Caco-2 (cell line): ENCODE data around the gene BRF1. TPM values are rescaled to one million over a fixed set of nuclear protein-coding genes. Genes with fewer than 3 reads are reported as not detected.

Source experiments
- BruUV-seq: library from RNA; stranded (reverse); fragments of 400-500 nt; replicated peaks from 2 replicates; lab custom pipeline; 2021; lab: Mats Ljungman, UMichigan
- CTCF ChIA-PET: fragments of 300-600 bp; sonication (Branson Sonifier 250); formaldehyde crosslinking; loops from one replicate; lab custom pipeline; 2022; ENCODE audit warnings: antibody characterized with exemption; lab: Charles Lee
- POLR2A ChIA-PET: fragments of 300-600 bp; sonication (Branson Sonifier 250); formaldehyde crosslinking; loops from one replicate; lab custom pipeline; 2022; ENCODE audit warnings: antibody characterized with exemption; lab: Charles Lee
- DNase-seq, 2 experiments: peaks; one replicate each; pipeline versions ENCODE4 v3.0.0 to v3.0.0-alpha.2; 2020 to 2022
- H3K27me3 ChIP-seq: replicated peaks from 2 replicates; pipeline ENCODE4 v1.6.0; 2011; ENCODE audit warnings: low read length; ENCODE audit not compliant: control insufficient read depth, insufficient read depth
- H3K36me3 ChIP-seq: 2 replicates; pipeline ENCODE4 v1.5.1; 2011; ENCODE audit warnings: low read length; ENCODE audit not compliant: control insufficient read depth, insufficient read depth
- H3K4me1 ChIP-seq: fragments of 250-450 bp; sonication (Bioruptor Pico); 2 replicates; pipeline ENCODE4 v1.5.1; 2020; ENCODE audit warnings: mild to moderate bottlenecking
- H3K4me3 ChIP-seq: 2 replicates; pipeline ENCODE4 v1.5.1; 2011; ENCODE audit warnings: low read depth, mild to moderate bottlenecking, control low read depth, low read length
- H3K9me3 ChIP-seq: fragments of 250-450 bp; sonication (Bioruptor Pico); 2 replicates; pipeline ENCODE4 v1.5.1; 2020; ENCODE audit warnings: mild to moderate bottlenecking, moderate library complexity
- H3K27ac Mint-ChIP-seq: one replicate; pipeline ENCODE4 v1.8.0; 2022; ENCODE audit warnings: mixed read lengths; ENCODE audit not compliant: unreplicated experiment
- H3K27me3 Mint-ChIP-seq: one replicate; pipeline ENCODE4 v1.8.0; 2022; ENCODE audit warnings: mixed read lengths; ENCODE audit not compliant: insufficient read depth, unreplicated experiment
- H3K36me3 Mint-ChIP-seq: one replicate; pipeline ENCODE4 v1.8.0; 2022; ENCODE audit warnings: mild to moderate bottlenecking, mixed read lengths; ENCODE audit not compliant: insufficient read depth, unreplicated experiment
- H3K4me1 Mint-ChIP-seq: one replicate; pipeline ENCODE4 v1.8.0; 2022; ENCODE audit warnings: low read depth, mixed read lengths; ENCODE audit not compliant: unreplicated experiment
- H3K4me3 Mint-ChIP-seq: one replicate; pipeline ENCODE4 v1.8.0; 2022; ENCODE audit warnings: mild to moderate bottlenecking, moderate library complexity, mixed read lengths; ENCODE audit not compliant: unreplicated experiment
- H3K9me3 Mint-ChIP-seq: one replicate; pipeline ENCODE4 v1.8.0; 2022; ENCODE audit warnings: mixed read lengths; ENCODE audit not compliant: unreplicated experiment
- intact Hi-C: fragments of 100-400 bp; cut with micrococcal nuclease; formaldehyde crosslinking; loops from one replicate; pipeline ENCODE4 v1.10.0; 2022; ENCODE audit not compliant: unreplicated experiment
- total RNA-seq: library from RNA; stranded (reverse); gene quantifications from 2 replicates; pipeline ENCODE4 v1.2.3, GENCODE V29; 2022
- TF ChIP-seq, protein P1 (sequence below), 2 experiments: fragments of 200-600 bp in 1 of 2; IDR thresholded peaks; 1 replicate in 1 of 2; 2 replicates in 1 of 2; pipeline versions ENCODE4 v1.5.1 to v1.8.0; 2011 to 2022; ENCODE audit warnings: antibody characterized with exemption in 1 of 2, control low read depth in 1 of 2, inconsistent platforms in 1 of 2, low read depth in 1 of 2, low read length in 1 of 2, mild to moderate bottlenecking in 1 of 2, moderate library complexity in 1 of 2; ENCODE audit not compliant: insufficient read depth in 1 of 2, severe bottlenecking in 1 of 2, unreplicated experiment in 1 of 2

BRF1 gene
- total RNA-seq, 1 experiment from 2014 or later = 43.6 TPM

DNA sequence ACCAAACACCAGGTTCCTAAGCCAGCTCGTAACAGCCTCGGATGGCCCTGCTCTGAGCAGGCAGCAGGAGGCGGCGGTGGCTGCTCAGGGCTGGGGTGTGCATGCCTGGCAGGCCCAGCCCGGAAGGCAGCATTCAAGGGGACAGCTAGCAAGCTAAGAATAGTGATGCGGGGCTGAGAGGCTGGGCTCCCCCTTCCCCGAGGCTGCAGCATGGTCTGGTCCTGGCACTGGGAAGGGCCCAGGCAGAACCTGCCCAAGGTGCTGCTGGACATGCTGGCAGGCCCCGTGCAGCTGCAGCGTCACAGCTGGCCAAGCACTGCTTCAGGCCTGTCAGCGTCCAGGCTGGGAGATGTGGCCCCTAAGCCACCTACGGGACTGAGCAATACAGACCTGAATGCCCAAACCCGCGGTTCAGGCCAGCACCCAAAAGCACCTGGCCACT lies 93.3 kb downstream of the BRF1 start:
- TF ChIP-seq, protein P1, sequence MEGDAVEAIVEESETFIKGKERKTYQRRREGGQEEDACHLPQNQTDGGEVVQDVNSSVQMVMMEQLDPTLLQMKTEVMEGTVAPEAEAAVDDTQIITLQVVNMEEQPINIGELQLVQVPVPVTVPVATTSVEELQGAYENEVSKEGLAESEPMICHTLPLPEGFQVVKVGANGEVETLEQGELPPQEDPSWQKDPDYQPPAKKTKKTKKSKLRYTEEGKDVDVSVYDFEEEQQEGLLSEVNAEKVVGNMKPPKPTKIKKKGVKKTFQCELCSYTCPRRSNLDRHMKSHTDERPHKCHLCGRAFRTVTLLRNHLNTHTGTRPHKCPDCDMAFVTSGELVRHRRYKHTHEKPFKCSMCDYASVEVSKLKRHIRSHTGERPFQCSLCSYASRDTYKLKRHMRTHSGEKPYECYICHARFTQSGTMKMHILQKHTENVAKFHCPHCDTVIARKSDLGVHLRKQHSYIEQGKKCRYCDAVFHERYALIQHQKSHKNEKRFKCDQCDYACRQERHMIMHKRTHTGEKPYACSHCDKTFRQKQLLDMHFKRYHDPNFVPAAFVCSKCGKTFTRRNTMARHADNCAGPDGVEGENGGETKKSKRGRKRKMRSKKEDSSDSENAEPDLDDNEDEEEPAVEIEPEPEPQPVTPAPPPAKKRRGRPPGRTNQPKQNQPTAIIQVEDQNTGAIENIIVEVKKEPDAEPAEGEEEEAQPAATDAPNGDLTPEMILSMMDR (IDR thresholded peaks at IDR 0.05; ENCODE audit: insufficient read depth in 1 of 2, low read depth in 1 of 2, low read length in 1 of 2, severe bottlenecking in 1 of 2, unreplicated experiment in 1 of 2) = no peak
- Mint-ChIP-seq H3K4me3 (no peak overlapping the region), H3K27ac (no peak overlapping the region), H3K4me1 (no peaks in the 10 kb centered on the region), H3K9me3 (no peaks in the 10 kb centered on the region), H3K27me3 (no peaks in the 10 kb centered on the region), H3K36me3 (peaks cover 30% of the 10 kb centered on the region)
- Histone ChIP-seq H3K9me3 (no peaks in the 10 kb centered on the region), H3K27me3 (no peaks in the 10 kb centered on the region), H3K4me1 (0 out of 2 replicates have a peak, but pooled peaks cover 3% of the 10 kb centered on the region), H3K36me3 (0 out of 2 replicates have a peak, but pooled peaks cover 1% of the 10 kb centered on the region), H3K4me3 (no peak overlapping the region)
- no peak for DNase-seq
- intact Hi-C loops = no loop called here
- POLR2A ChIA-PET = interaction anchor here (0.6 kb wide), 1 partner anchor 79 kb away, joined by 5 read pairs; no protein-coding TSS in a partner anchor
- CTCF ChIA-PET = interaction anchor here (0.8 to 1.4 kb wide), 2 partner anchors 127 to 144 kb away, joined by 4 to 6 read pairs; no protein-coding TSS in a partner anchor
- BruUV-seq = no TSS peak

DNA sequence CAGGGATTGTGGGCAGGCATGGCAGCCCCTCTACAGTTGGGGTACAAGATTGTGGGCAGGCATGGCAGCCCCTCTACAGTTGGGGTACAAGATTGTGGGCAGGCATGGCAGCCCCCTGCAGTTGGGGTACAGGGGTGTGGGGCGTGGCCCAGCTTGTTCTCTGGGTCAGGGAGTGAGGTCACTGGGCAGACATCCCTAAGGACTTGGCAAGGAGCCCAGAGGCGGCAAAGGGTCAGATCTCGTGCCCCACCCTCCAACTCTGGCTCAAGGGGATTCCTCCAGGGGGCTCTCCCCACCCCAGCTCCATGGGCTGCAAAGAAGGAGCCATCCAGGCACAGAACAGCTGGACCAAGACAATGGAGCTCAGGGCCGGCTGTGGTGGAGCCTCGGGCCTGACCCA lies 93.9 kb downstream of the BRF1 start:
- ChIA-PET CTCF (interaction anchor here (0.8 to 1.4 kb wide), 2 partner anchors 127 to 145 kb away, joined by 4 to 6 read pairs; no protein-coding TSS in a partner anchor), POLR2A (interaction anchor here (0.6 kb wide), 1 partner anchor 78 kb away, joined by 5 read pairs; no protein-coding TSS in a partner anchor)
- BruUV-seq = no TSS peak
- no peaks in the 10 kb centered on the region for H3K9me3 ChIP-seq
- Mint-ChIP-seq H3K36me3 (peaks cover 36% of the 10 kb centered on the region), H3K27me3 (no peaks in the 10 kb centered on the region), H3K27ac (no peak overlapping the region), H3K9me3 (no peaks in the 10 kb centered on the region), H3K4me3 (no peak overlapping the region), H3K4me1 (no peaks in the 10 kb centered on the region)
- TF ChIP-seq, protein P1 (IDR thresholded peaks at IDR 0.05; ENCODE audit: insufficient read depth in 1 of 2, low read depth in 1 of 2, low read length in 1 of 2, severe bottlenecking in 1 of 2, unreplicated experiment in 1 of 2) = no peak
- H3K27me3 ChIP-seq = no peaks in the 10 kb centered on the region
- H3K36me3 ChIP-seq = 0 out of 2 replicates have a peak, but pooled peaks cover 1% of the 10 kb centered on the region
- no peak overlapping the region for H3K4me3 ChIP-seq
- DNase-seq = no peak
- 0 out of 2 replicates have a peak, but pooled peaks cover 3% of the 10 kb centered on the region for H3K4me1 ChIP-seq
- intact Hi-C loops = no loop called here

- H3K27me3 Mint-ChIP-seq = no peaks in the 10 kb centered on the region
- DNase-seq = no peak
- Histone ChIP-seq H3K27me3 (no peaks in the 10 kb centered on the region), H3K4me3 (no peak overlapping the region), H3K4me1 (0 out of 2 replicates have a peak, but pooled peaks cover 3% of the 10 kb centered on the region), H3K9me3 (no peaks in the 10 kb centered on the region), H3K36me3 (no peaks in the 10 kb centered on the region)
- CTCF ChIA-PET = no interaction called here
- intact Hi-C loops = no loop called here
- H3K9me3 Mint-ChIP-seq = no peaks in the 10 kb centered on the region
- no peak overlapping the region for H3K4me3 Mint-ChIP-seq
- TF ChIP-seq, protein P1 (IDR thresholded peaks at IDR 0.05; ENCODE audit: insufficient read depth in 1 of 2, low read depth in 1 of 2, low read length in 1 of 2, severe bottlenecking in 1 of 2, unreplicated experiment in 1 of 2) = no peak
- no peaks in the 10 kb centered on the region for H3K4me1 Mint-ChIP-seq
- H3K27ac Mint-ChIP-seq = no peak overlapping the region
- H3K36me3 Mint-ChIP-seq = peaks cover 36% of the 10 kb centered on the region
- POLR2A ChIA-PET = no interaction called here
- BruUV-seq = no TSS peak
Measured at GRCh38 chr14:105205673-105206208, 95.1 kb downstream of the BRF1 start.
